Left ventricle myocardium superior (tissue), 1 donor: ENCODE results near the gene ERI3. TPM values are rescaled to one million over a fixed set of nuclear protein-coding genes. Genes with fewer than 3 reads are reported as not detected.

Experiments
- ATAC-seq: fragments of 200-7000 bp; cut with Tn5 transposase; one replicate; pipeline ENCODE4 v1.9.1; 2020; ENCODE audit warnings: mild to moderate bottlenecking, moderate library complexity
- DNase-seq: peaks from one replicate; pipeline ENCODE4 v3.0.0-alpha.2; 2020
- intact Hi-C: fragments of 100-400 bp; cut with micrococcal nuclease; formaldehyde crosslinking; loops from one replicate; pipeline ENCODE4 v1.11.0; 2022
- total RNA-seq: library from RNA; stranded (reverse); fragmentation: NEBNext Ultra II Directional; extraction: Animal tissue kit (Norgen Biotek cat#: 25700); gene quantifications from one replicate; pipeline ENCODE4 v1.2.1, GENCODE V29; 2021
- donor health status: DM: no; HTN: yes; CAD: no; lungs with severe emphysema.

The ERI3 gene
- total RNA-seq, 1 donor from 2014 or later, result 52.6 TPM

DNA sequence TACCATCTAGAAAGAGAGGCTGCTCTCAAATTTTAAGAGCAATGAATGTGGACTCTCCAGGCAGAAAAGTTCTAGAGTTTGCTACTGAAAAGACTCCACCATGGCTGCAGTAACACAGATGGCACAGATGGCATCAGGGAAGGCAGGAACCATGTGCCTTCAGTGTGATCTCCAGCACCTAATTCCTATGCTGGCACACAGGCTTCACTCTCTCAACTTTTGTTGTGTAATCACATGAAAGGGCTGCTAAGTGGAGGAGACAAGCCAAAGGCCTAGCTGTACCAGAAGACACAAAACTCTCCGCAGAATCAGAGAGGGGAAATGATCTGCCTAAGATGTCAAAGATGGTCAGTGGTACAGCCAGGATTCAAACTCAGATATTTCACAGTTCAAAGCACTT, 31.1 kb downstream of the ERI3 start:
- DNase-seq (no peak), ATAC-seq (peak; percentile 31)
- intact Hi-C loops, result no loop called here

DNA sequence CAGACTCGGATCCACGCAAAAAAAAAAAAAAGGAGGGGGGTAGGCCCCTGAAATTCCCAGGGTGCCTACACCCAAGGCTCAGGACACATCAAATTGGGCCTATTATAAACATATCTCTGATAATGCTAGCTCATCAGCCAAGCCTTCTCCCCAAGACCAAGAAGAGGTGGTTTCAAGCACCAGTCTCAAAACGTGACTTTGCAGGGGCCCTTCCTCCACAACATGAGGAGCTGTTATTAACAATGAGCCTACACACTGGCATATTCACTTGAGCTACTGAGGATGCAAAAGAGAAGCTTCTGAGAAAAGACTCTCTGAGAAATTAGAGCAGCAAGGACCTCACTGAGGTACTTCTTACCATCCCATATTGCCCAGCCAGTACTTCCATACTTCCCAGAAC, 32.7 kb downstream of the ERI3 start:
- ATAC-seq (no peak), DNase-seq (no peak)
- intact Hi-C loops, result no loop called here

DNA sequence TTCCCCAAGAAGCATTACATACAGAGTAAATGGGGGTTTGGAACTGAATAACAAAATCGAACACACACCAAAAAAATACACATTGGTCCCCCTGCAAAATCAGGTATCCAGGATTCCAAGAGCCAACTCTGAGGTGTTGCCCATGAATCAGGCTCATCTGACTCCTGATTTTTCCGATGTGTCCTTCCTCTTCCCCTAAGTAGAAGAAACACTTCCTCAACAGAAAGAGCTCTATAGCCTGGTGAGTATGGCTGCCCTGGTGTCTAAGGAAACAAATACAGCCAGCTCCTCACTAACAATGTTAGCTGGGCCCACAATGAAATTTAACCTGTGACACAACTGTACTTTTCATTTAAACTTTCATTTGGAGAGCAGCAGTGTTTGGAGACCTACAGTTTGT, 33.6 kb downstream of the ERI3 start:
- DNase-seq (no peak), ATAC-seq (no peak)
- intact Hi-C loops, result no loop called here

DNA sequence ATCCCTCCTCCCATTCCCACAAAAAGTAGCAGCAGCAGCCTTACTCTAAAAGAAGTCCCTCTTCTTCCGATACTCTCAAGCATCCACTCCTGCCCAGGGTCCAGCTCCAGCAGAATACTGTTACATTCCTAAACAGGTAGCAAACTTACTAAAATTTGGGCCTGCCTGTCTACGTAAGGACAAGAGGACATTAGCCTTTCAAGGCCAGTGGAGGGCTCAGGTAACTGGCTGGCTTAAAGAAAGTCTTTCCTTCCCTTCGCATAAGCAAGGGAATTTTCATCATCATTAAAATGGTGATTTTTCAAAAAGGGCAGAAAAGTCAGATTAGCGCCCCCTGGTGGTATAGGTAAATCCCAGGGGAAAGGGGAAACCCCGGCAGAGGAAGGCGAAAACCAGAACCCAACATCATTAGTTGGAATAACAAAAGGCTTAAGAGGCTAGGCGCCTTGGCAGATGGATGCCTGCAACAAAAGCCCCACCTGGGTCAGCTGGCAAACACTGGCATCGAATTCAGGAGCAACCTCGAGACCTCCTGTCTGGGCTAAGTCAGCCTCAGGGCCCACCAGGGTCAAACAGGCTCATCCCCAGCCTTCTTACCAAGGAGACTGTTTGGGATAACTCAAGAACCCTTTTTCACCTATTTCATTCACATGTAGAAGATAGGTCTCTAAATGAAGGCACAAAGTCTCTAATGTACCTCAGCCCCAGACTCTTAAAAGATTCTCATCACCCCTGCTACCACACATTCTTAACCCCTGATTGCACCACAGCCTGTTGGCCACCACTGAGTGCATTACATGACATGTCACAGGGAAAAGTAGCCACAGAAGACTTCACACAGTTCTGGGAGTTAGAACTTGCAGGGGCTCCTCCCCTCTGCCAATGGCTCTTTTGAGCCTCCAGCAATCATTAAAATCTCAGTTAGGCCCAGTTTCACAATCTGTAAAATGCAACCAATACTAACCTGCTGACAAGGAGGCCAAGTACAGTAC, 36.7 kb downstream of the ERI3 start:
- intact Hi-C loops, result no loop called here
- ATAC-seq, result no peak
- no peak for DNase-seq

DNA sequence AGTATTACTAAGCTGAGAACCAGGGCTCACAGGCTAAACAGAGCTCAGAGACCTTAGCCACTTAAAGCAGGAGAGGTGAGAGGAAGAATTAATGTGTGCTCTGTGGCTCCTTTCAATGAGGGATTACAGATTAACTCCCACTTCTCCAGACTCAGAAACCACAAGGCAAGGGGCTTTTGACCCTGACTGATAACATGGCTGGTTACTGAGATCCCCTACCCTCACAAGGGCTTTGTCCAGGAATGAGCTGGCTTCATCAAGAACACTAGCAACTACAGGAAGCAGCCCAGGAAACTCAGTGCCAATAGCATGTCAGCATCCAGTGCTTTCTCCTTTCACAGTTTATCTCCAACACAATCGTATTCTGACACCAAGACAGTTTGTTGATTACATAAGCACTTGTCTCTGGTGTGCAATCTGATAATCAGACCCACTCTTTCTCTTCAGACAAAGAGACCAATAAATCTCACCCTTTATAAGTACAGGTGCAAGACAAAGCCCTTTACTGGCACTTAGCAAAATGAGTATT, 38.8 kb downstream of the ERI3 start:
- ATAC-seq (no peak), DNase-seq (no peak)
- intact Hi-C loops, result no loop called here

DNA sequence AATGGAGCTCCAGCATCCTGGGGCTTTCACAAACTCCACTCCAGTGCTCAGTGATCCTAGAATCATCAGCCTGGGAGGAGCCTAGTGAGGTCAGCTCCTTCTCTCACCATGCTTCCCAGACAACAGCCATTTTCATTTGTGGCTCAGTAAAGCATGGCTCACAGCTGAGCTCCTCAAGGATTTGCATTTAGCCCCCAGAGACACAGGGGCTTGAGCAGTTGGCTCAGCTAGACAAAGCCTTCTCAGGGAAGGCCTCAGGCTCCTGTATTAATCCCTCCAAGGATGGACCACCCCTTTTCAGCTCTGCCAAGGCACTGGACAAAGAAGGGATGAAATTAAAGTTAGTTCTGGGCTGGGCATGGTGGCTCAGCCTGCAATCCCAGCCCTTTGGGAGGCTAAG, 39.5 kb downstream of the ERI3 start:
- intact Hi-C loops, result no loop called here
- no peak for DNase-seq
- no peak for ATAC-seq

DNA sequence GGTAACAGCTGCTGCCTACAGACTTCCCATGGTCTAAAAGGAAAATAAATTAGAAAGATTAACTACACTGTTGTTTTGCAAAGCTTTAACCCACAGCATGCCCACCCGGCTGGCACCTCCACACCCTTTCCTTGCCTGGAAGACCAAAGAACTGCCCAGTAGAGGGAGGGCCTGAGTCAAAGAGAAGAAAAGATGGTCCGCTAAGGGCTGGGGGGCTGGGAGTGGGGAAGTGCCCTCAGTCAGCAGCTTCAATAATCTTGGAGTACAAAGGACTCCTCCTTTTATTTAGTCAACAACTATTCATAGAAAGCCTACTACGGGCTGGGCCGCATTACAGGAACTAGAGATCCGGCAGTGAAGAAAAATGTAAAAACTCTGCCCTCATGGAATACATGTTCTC, 40.6 kb downstream of the ERI3 start:
- ATAC-seq (no peak), DNase-seq (no peak)
- intact Hi-C loops, result no loop called here

DNA sequence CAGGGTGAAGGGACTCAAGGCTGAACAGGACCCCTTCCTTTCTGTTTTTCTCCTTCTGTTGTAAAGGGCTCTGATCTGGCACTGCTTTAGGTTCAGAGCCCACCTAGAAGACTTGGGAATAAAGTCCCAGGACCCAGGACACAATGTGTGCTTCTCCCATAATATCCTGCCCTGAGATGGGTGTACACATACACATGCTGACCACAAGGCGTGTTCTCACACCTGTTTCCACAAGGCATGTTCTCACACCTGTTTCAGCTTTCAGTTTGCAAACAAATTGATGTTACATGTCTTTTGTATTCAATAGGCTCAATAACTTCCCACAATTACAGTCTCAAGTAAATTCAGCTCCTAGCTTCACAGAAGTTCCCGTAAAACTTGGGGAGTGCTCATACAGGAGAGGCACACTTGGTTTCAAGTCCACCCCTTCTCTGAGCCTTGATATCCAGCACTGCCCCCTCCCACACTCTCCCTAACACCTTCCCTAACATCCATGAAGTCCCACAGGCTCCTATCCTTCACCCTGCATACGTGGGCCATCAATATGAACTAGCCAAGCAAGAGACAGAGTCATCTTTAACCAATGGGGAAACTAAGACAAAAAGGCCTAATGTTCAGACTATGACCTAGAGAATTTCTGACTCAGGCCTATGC, 41.7 kb downstream of the ERI3 start:
- intact Hi-C loops, result no loop called here
- no peak for ATAC-seq

DNA sequence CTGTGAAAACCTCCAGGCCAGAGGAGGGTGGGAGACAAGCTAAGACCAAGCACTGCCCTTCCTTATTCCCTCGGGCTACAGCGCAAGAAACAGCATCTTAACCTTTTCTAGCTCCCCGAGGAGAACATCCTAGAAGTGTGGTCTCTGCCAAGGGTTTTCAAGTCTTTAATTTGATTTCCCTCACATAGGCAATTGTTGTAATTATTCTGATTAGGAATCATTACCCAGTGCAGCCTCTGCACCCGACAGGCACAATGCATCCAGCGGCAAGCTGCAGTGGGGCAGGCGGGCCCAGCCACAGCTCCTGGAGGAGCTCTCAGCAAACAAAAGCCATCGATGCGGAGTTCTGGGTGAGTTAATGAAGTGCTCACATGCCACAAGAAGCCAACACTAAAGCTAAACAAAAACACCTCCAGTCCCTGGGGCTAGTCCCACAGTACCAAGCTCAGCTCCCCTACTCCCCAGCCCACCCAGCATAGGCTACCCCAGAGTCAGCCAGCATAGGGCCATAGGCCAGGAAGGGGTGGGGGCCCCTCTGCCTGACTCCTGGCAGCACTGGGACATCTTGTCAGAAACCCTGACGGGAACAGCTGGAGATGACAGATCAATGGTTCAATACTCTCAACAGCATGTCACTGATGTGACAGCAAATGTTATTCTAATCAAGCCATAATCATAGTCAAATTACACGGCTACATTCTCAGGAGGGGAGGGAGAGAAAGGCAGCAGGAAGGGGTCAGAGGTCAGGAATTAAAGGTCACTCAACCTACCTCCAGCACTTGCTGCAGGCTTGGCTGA, 42.5 kb downstream of the ERI3 start:
- ATAC-seq (no peak), DNase-seq (no peak)
- intact Hi-C loops, result no loop called here

More for the DNA sequence above, 41.7 kb downstream of the ERI3 start:
- DNase-seq, result no peak

DNA sequence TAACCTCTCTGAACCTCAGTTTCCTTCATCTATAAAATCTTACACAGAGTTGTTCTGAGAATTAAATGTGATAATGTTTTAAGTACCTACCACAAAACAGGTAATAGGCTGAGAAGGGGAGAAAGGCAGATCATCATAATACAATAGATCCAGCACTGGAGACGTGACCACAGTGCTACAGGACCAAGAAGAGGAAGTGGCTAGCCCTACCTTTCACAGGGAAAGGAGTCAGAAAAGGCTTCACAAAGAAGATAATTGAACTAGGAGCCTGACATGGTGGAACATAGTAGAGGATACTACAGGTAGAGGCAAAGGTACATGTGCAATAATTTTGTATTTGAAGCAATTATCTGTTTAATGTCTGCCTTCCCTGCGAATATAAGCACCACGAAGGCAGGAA, 45.1 kb downstream of the ERI3 start:
- ATAC-seq (no peak), DNase-seq (no peak)
- intact Hi-C loops, result no loop called here

DNA sequence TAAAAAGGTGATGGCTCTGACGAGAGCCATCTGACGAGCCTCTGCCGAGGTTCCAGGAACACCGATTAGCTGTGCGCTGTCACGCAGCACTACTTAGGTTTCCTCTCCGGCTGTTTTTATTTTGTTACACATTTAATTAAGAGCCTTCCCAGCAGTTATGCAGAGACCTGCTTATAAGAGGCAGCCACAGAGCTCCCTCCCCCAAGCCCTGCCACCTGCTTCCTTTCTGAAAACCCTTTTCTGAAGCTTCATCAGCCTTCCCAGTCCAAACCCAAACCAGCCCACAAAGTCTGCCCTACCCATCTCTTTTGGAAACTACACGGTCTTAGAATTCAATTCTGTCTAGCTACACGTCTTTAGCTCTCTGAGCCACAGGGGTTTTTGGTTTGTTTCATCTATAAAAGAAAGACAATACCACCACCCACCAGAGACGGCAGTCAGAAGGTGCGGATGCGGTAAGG, 49.1 kb downstream of the ERI3 start:
- intact Hi-C loops, result no loop called here
- DNase-seq (no peak), ATAC-seq (no peak)

DNA sequence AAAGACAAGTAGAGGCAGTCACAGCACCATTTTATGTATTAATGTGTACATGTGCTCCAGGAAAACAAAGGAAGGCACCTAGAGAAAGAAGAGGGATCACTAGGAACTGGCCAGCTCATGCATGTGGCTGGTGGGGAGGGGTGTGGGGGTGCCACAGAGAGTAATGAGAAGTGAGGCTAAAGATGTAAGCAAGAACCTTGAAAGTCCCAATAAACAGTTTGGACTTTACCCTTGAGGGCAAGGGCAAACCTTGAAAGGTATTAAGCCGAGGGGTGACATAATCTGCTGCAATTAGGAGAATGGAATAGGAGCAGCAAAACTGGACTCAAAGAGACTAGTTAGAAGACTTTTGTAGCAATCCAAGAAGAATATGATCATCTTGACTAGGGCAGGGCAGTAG, 51.5 kb downstream of the ERI3 start:
- DNase-seq (no peak), ATAC-seq (no peak)
- intact Hi-C loops, result no loop called here

DNA sequence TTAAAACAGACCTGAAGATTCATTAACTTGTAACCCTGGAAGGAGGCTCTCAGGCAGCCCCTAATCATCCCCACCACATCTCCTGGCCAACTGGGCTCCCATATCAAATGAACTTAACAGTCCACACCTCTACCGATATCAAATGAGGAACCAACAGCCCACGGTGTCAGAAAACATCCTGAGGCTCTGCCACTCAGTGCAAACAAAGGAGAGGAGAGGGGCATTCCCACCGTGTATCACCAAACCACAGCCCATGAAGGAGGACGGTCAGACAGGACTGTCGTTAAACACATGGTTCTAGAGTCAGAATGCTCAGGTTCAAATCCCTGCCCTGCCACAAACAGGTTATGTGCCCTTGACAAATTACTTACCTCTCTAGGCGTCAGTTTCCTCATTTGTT, 52.5 kb downstream of the ERI3 start:
- DNase-seq, result no peak
- no peak for ATAC-seq
- intact Hi-C loops, result no loop called here

DNA sequence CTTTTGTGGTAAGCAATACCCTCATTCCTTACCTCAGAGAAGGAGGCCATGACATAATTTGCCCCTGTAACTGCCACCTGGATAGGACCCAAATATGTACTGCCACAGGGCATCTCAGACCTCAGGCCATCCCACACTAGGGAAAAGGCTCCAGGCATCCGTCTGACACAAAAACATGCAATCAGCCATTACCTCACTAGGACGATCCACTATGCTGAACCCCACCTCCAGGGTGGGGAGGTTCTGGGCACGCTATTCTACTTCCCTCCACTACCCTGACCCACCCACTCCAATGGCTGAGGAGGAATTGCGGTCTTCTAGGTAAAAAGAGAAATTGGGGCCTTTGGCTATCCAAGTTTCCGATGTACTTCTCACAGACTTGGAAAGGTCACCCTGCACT, 53.6 kb downstream of the ERI3 start:
- intact Hi-C loops, result no loop called here

DNA sequence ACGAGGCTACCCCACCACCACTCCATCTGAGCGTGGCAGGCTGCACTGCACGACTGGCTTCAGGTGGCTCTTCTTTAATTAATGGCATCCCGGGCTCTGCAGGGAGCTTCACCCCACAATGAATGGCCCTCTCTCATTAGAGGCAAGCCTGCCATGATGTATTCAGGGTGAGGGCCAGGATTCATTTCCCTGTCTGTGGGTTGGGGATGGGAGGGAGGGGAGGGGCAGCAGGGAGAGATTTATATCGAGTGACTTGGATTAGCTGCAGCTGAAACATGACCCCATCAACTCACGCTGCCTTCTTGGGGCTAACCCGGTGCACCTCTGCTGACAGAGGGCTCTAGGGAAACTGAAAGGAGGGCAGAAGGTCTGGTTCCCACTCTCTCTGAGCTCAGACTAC, 54.2 kb downstream of the ERI3 start:
- ATAC-seq (no peak), DNase-seq (no peak)
- intact Hi-C loops, result no loop called here

More for the DNA sequence above, 53.6 kb downstream of the ERI3 start:
- DNase-seq, result no peak
- ATAC-seq, result no peak

DNA sequence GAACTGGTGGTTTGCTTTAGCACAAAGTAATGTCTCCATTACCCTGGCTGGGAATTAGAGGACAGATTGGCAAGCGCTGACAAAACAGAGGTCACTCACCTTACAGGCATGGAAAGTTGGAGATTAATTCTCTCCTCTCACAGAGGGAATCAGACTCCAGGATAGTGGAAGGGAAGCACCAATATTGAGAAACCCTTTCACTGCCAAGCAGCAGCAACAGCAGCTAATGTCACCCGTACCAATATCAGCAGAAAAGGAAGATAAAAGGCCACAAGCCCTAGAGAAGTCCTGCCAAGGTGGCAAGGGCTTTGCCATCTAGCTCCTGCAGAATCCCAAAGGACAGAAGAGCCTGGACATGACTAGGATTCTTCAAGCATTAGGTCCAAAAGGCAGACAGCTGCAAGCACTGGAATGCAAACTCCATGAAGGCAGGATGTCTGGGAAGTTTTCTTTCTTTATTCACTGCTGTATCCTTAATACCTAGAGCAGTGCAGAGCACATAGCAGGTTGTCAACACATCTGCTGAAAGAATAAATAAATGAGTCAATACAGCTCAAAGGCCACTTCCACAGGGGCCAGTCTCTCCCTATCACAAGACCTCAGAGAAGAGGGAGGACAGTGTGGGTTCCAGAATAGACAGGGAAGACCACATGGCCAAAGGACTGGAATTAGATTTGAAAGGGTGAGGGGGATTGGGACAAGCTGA, 57.2 kb downstream of the ERI3 start:
- DNase-seq (no peak), ATAC-seq (no peak)
- intact Hi-C loops, result no loop called here

DNA sequence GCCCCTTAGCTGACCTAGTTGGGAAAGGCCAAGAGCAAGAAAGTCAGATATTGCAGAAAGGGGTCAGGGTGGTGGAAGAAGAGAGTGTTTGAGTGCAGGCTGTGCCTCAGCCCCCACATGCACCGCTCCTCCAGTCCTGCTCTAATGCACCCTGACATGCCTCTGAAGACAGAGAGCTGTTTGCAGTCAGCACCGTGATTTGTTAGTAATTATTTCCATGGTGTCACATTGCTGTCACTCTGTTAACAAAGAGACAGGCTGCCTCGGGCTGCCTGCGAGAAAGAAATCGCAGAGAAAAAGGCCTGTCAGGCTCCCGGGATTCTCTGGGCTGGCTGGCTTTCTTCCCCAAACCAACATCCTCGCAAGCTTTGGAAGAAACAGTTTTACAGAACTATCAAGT, 58.3 kb downstream of the ERI3 start:
- intact Hi-C loops, result no loop called here
- DNase-seq (no peak), ATAC-seq (no peak)

DNA sequence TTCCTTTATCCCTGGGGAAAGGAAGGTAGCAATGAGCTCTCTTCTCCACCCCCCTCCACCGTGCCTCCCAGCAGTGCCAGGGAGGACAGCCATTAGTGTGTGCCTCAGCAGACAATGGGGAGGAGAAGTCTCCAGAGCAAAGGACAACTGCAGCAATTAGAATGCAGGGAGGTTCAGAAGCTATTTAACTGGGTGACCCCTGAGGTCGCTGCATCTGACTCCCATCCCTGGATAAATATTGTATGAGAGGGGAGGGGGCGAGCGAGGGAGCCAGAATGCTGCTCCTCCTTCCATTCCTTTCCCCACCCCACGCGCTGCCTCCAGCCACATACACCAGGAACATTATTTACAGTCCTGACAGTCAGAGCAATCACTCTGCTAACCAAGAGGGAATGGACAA, 59.0 kb downstream of the ERI3 start:
- no peak for DNase-seq
- no peak for ATAC-seq
- intact Hi-C loops, result no loop called here

DNA sequence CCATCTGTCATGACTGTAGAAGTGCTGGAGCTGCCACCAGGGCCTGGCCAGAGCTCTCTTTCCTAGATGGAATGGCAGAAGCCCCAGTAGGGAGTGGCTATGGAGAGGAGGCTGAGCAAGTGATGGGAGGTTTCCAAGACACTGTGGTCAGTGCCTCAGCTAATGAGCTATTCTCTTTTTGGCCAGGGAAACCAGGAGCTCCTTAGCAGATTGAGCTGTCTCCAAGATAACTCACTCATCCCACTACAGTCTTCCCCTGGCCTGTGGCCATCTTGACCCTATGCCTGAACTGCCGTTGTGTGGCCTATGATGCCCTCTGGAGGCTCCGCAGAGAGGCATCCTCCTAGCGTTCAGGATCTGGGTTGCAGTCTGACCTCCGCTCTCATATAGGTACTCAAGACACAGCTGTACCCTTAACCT, 60.5 kb downstream of the ERI3 start:
- no peak for ATAC-seq
- intact Hi-C loops, result no loop called here
- DNase-seq, result peak; percentile 44
